GM12878 (cell line): Measurements from ENCODE around the gene PLEKHO1. TPM values are rescaled to one million over a fixed set of nuclear protein-coding genes. Genes with fewer than 3 reads are reported as not detected.

ENCODE experiments used
- ATAC-seq: fragments of 200-7000 bp; cut with Tn5 transposase; 3 replicates; pipeline ENCODE4 v1.9.1; 2020; ENCODE audit warnings: mild to moderate bottlenecking, moderate library complexity
- BruUV-seq: library from RNA; stranded (reverse); fragments of 400-500 nt; replicated peaks from 2 replicates; lab custom pipeline; 2021; lab: Mats Ljungman, UMichigan
- CTCF ChIA-PET: fragments of 300-600 bp; sonication (Branson Sonifier 250); formaldehyde crosslinking; extraction: SDS; loops from one replicate; lab custom pipeline; 2021; ENCODE audit warnings: inconsistent platforms; lab: Yijun Ruan, JAX
- POLR2A ChIA-PET: fragments of 350-600 bp; formaldehyde crosslinking; extraction: SDS; loops from one replicate; lab custom pipeline; 2021; ENCODE audit warnings: inconsistent platforms; lab: Charles Lee
- RAD21 ChIA-PET: fragments of 300-600 bp; sonication (Branson Sonifier 250); formaldehyde crosslinking; loops from one replicate; lab custom pipeline; 2023; ENCODE audit warnings: antibody characterized with exemption; ENCODE audit not compliant: unreplicated experiment; lab: Charles Lee
- SMC1A ChIA-PET: fragments of 300-600 bp; sonication (Branson Sonifier 250); formaldehyde crosslinking; loops from one replicate; lab custom pipeline; 2023; ENCODE audit not compliant: unreplicated experiment, uncharacterized antibody; lab: Charles Lee
- DNase-seq: peaks from one replicate; pipeline ENCODE4 v3.0.0-alpha.2; 2011; ENCODE audit warnings: low read depth, low spot score
- FAIRE-seq: peaks from 3 replicates; lab custom pipeline; 2011; peaks lifted over from hg19 to GRCh38; lab: Jason Lieb, UNC
- H2AFZ ChIP-seq: 2 replicates; pipeline ENCODE4 v1.6.0; 2011; ENCODE audit warnings: low read depth, low read length, control low read depth; ENCODE audit not compliant: control insufficient read depth
- H3K27ac ChIP-seq: 2 replicates; pipeline ENCODE4 v1.5.1; 2011; ENCODE audit warnings: control low read depth; ENCODE audit not compliant: control insufficient read depth, insufficient read depth
- H3K27me3 ChIP-seq, 2 experiments: replicated peaks in 1 of 2; 2 replicates each; pipeline versions ENCODE4 v1.6.0 to v1.6.1; 2011; ENCODE audit warnings: low read length in 1 of 2; ENCODE audit not compliant: control insufficient read depth in 2 of 2, insufficient read depth in 2 of 2
- H3K36me3 ChIP-seq, 2 experiments: 2 replicates each; pipeline ENCODE4 v1.5.1; 2011; ENCODE audit warnings: low read length in 1 of 2; ENCODE audit not compliant: control insufficient read depth in 2 of 2, insufficient read depth in 2 of 2
- H3K4me1 ChIP-seq: 2 replicates; pipeline ENCODE4 v1.6.1; 2011; ENCODE audit warnings: mild to moderate bottlenecking, low read length, moderate library complexity, mixed read lengths; ENCODE audit not compliant: control insufficient read depth, insufficient read depth
- H3K4me2 ChIP-seq: 2 replicates; pipeline ENCODE4 v1.6.0; 2011; ENCODE audit warnings: control low read depth; ENCODE audit not compliant: control insufficient read depth, insufficient read depth
- H3K4me3 ChIP-seq: fragments of 200-600 bp; sonication (generic); 2 replicates; pipeline ENCODE4 v1.5.1; 2016
- H3K79me2 ChIP-seq: 2 replicates; pipeline ENCODE4 v1.6.0; 2011; ENCODE audit warnings: low read length; ENCODE audit not compliant: control insufficient read depth, insufficient read depth
- H3K9ac ChIP-seq: 2 replicates; pipeline ENCODE4 v1.8.0; 2011; ENCODE audit warnings: low read length, control low read depth, mixed read lengths; ENCODE audit not compliant: control insufficient read depth, insufficient read depth
- H3K9me3 ChIP-seq: replicated peaks from 3 replicates; pipeline ENCODE4 v1.5.1; 2011; ENCODE audit warnings: mild to moderate bottlenecking, low read length; ENCODE audit not compliant: control insufficient read depth, insufficient read depth
- H4K20me1 ChIP-seq: 2 replicates; pipeline ENCODE4 v1.6.0; 2011; ENCODE audit not compliant: control insufficient read depth, insufficient read depth
- BHLHE40 ChIP-seq, 2 experiments: fragments of 450-650 bp in 1 of 2; IDR thresholded peaks; 2 replicates each; pipeline ENCODE4 v1.6.1; 2011 to 2017; ENCODE audit warnings: low read depth in 2 of 2, borderline replicate concordance in 1 of 2, improper control_type of control experiment in 1 of 2, low read length in 1 of 2, mild to moderate bottlenecking in 1 of 2
- DPF2 ChIP-seq: fragments of 450-650 bp; IDR thresholded peaks from 2 replicates; pipeline ENCODE4 v1.6.1; 2017; ENCODE audit warnings: mild to moderate bottlenecking
- E2F4 ChIP-seq: IDR thresholded peaks from 2 replicates; pipeline ENCODE4 v1.6.1; 2012; ENCODE audit warnings: low read depth, low read length, improper control_type of control experiment
- MYB ChIP-seq: fragments of 150-350 bp; IDR thresholded peaks from 2 replicates; pipeline ENCODE4 v1.6.1; 2014; ENCODE audit warnings: mild to moderate bottlenecking, low read depth, low read length, borderline replicate concordance
- SP1 ChIP-seq: IDR thresholded peaks from one replicate; pipeline ENCODE4 v1.6.1; 2011; ENCODE audit warnings: low read depth, low read length
- SRF ChIP-seq, 2 experiments: IDR thresholded peaks; 2 replicates each; pipeline ENCODE4 v1.6.1; 2011; ENCODE audit warnings: low read depth in 2 of 2, low read length in 2 of 2, mild to moderate bottlenecking in 1 of 2, moderate library complexity in 1 of 2
- ZBTB4 ChIP-seq: fragments of 450-650 bp; formaldehyde crosslinking; IDR thresholded peaks from 2 replicates; pipeline ENCODE4 v1.4.0; 2022; ENCODE audit warnings: mild to moderate bottlenecking, moderate library complexity
- ZBTB40 ChIP-seq: fragments of 450-650 bp; IDR thresholded peaks from 2 replicates; pipeline ENCODE4 v1.6.1; 2016; ENCODE audit warnings: mild to moderate bottlenecking, moderate library complexity, borderline replicate concordance
- WGBS: methylation state at CpG from one replicate; pipeline ENCODE4 v1.1.6; 2016; ENCODE audit warnings: low lambda C conversion rate; ENCODE audit not compliant: insufficient replicate concordance, insufficient coverage; ENCODE audit errors: missing lambda C conversion rate; 5-methylcytosine and 5-hydroxymethylcytosine counted together
- in situ Hi-C: fragments of 300-500 bp; cut with MboI; formaldehyde crosslinking; loops from 9 replicates; pipeline ENCODE4 v1.14.3; 2018; ENCODE audit warnings: mixed read lengths
- intact Hi-C: fragments of 100-400 bp; cut with micrococcal nuclease; formaldehyde crosslinking; loops from one replicate; pipeline ENCODE4 v1.14.2; 2022; ENCODE audit not compliant: unreplicated experiment
- polyA plus RNA-seq, 11 experiments: library from polyadenylated mRNA; depleted of rRNA in 4 of 11; unstranded in 6 of 11; stranded (reverse) in 5 of 11; fragments of >200 nt; fragmentation: Nextera tagmentation in 4 of 11; fragmentation: Illumina TruSeq in 1 of 11; extraction: Ambion mirVana in 4 of 11; extraction: Trizol in 1 of 11; gene quantifications; 1 replicate in 1 of 11; 2 replicates in 10 of 11; pipeline versions ENCODE4 v1.2.1 to v1.2.3, GENCODE V29; 2011 to 2016; ENCODE audit warnings: inconsistent platforms in 2 of 11, missing spikeins in 2 of 11, low read depth in 1 of 11
- total RNA-seq, 4 experiments: library from RNA; depleted of rRNA in 3 of 4; stranded (reverse); fragments of >200 nt in 3 of 4; fragmentation: Illumina TruSeq in 1 of 4; extraction: Trizol in 1 of 4; gene quantifications; 2 replicates each; pipeline versions ENCODE4 v1.2.1 to v1.2.3, GENCODE V29; 2013 to 2021
- TF ChIP-seq, protein P1 (sequence below): IDR thresholded peaks from 2 replicates; pipeline ENCODE4 v1.6.1; 2011; ENCODE audit warnings: low read depth, mild to moderate bottlenecking, low read length, moderate library complexity, borderline replicate concordance; ENCODE audit errors: extremely low read depth
- TF ChIP-seq, protein P2 (sequence below): fragments of 450-650 bp; IDR thresholded peaks from 2 replicates; pipeline ENCODE4 v1.6.1; 2017; ENCODE audit warnings: low read depth, mild to moderate bottlenecking, moderate library complexity

The PLEKHO1 gene
- total and polyA plus RNA-seq, 10 of the 15 experiments (the other 5 are each of a cell fraction or from before 2014, with no cell fraction given), result 5.3 to 184 (median 88.8) TPM

DNA sequence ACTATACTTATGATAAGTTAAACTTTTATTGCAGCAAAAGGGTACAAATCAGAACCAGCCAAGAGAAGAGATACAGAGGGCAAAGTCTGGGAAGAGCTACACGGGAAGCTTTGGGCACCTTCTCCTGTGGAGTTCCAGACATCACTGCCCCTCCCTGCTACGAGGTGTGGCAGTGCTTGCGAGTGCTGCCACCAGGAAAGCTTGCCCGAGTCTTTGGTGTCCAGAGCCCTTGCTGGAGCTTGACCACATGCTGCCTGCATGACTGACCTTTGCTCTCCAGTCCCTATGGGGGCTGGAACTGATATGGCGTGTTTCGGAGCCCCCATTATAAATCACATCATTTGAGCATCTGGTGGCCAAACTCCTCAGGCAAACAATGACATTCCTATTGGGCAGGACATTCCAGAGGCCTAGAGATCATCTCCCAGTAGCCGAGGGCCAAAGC, 23.4 kb downstream of the PLEKHO1 start:
- 77% methylated on average over 7 of the region's 7 CpGs for WGBS
- Histone ChIP-seq H3K27me3 (no peaks in the 10 kb centered on the region), H4K20me1 (no peaks in the 10 kb centered on the region), H3K4me1 (no peaks in the 10 kb centered on the region), H3K27ac (no peak overlapping the region), H3K9me3 (no peaks in the 10 kb centered on the region), H3K79me2 (no peaks in the 10 kb centered on the region), H3K4me2 (no peak overlapping the region), H2AFZ (no peak overlapping the region), H3K4me3 (no peak overlapping the region), H3K36me3 (no peaks in the 10 kb centered on the region), H3K9ac (no peak overlapping the region)
- intact Hi-C loops (no loop called here), in situ Hi-C loops (no loop called here)
- no TSS peak for BruUV-seq
- FAIRE-seq (no peak), DNase-seq (no peak), ATAC-seq (no peak)
- TF ChIP-seq ZBTB4 (no peak), DPF2 (no peak), E2F4 (no peak), SP1 (no peak), BHLHE40 (IDR thresholded peaks at IDR 0.05; ENCODE audit: borderline replicate concordance in 1 of 2, low read depth in 2 of 2, low read length in 1 of 2) (no peak), MYB (no peak), ZBTB40 (no peak), SRF (IDR thresholded peaks at IDR 0.05; ENCODE audit: low read depth in 2 of 2, low read length in 2 of 2) (no peak)
- TF ChIP-seq, protein P1, sequence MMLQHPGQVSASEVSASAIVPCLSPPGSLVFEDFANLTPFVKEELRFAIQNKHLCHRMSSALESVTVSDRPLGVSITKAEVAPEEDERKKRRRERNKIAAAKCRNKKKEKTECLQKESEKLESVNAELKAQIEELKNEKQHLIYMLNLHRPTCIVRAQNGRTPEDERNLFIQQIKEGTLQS, result no peak
- TF ChIP-seq, protein P2, sequence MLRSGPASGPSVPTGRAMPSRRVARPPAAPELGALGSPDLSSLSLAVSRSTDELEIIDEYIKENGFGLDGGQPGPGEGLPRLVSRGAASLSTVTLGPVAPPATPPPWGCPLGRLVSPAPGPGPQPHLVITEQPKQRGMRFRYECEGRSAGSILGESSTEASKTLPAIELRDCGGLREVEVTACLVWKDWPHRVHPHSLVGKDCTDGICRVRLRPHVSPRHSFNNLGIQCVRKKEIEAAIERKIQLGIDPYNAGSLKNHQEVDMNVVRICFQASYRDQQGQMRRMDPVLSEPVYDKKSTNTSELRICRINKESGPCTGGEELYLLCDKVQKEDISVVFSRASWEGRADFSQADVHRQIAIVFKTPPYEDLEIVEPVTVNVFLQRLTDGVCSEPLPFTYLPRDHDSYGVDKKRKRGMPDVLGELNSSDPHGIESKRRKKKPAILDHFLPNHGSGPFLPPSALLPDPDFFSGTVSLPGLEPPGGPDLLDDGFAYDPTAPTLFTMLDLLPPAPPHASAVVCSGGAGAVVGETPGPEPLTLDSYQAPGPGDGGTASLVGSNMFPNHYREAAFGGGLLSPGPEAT, result no peak
- ChIA-PET CTCF (interaction anchor here (0.7 to 19.2 kb wide), 5 partner anchors 10 to 211 kb away, joined by 3 to 577 read pairs (median 4); partner anchors contain the start of gene VPS45), SMC1A (interaction anchor here (15.5 kb wide), 1 partner anchor 97 kb away, joined by 338 read pairs; no protein-coding TSS in a partner anchor), RAD21 (interaction anchor here (1.4 to 2.6 kb wide), 2 partner anchors 14 to 100 kb away, joined by 3 to 13 read pairs; no protein-coding TSS in a partner anchor), POLR2A (no interaction called here)
